Gastrocnemius medialis (tissue), 4 donors: ENCODE results near the gene MARK2. TPM values are rescaled to one million over a fixed set of nuclear protein-coding genes. Genes with fewer than 3 reads are reported as not detected.

Experiments
- ATAC-seq, 2 donors: fragments of 150-250 bp; one replicate each; pipeline ENCODE4 v1.9.1; 2016
- DNase-seq, 2 donors: peaks; one replicate each; pipeline ENCODE4 v3.0.0-alpha.2; 2019
- H3K27ac ChIP-seq, 4 donors: fragments of 200-600 bp; sonication (generic); 1 replicate in 1 of 4; 2 replicates in 3 of 4; pipeline ENCODE4 v1.5.1; 2016 to 2018; ENCODE audit warnings: mild to moderate bottlenecking in 2 of 4, moderate library complexity in 1 of 4
- H3K27me3 ChIP-seq, 3 donors: fragments of 200-600 bp; sonication (generic) in 2 of 3; 1 replicate in 1 of 3; 2 replicates in 2 of 3; pipeline versions ENCODE4 v1.5.1 to v1.6.0; 2016 to 2019; ENCODE audit warnings: mild to moderate bottlenecking in 1 of 3, moderate library complexity in 1 of 3
- H3K36me3 ChIP-seq, 2 donors: fragments of 200-600 bp; sonication (generic) in 1 of 2; one replicate each; pipeline ENCODE4 v1.5.1; 2017 to 2018
- H3K4me1 ChIP-seq, 2 donors: fragments of 200-600 bp; sonication (generic) in 1 of 2; one replicate each; pipeline ENCODE4 v1.5.1; 2016 to 2017; ENCODE audit warnings: mild to moderate bottlenecking in 2 of 2
- H3K4me3 ChIP-seq, 4 donors: fragments of 200-600 bp; sonication (generic) in 3 of 4; 1 replicate in 1 of 4; 2 replicates in 3 of 4; pipeline ENCODE4 v1.5.1; 2016 to 2019; ENCODE audit warnings: mild to moderate bottlenecking in 2 of 4
- H3K9me3 ChIP-seq, 3 donors: fragments of 200-600 bp; sonication (generic) in 2 of 3; 1 replicate in 1 of 3; 2 replicates in 2 of 3; pipeline ENCODE4 v1.5.1; 2016 to 2019
- CTCF ChIP-seq, 5 experiments: fragments of 450-650 bp in 3 of 5; fragments of 200-600 bp in 2 of 5; sonication (generic) in 2 of 5; IDR thresholded peaks in 4 of 5; conservative IDR thresholded peaks in 1 of 5; 1 replicate in 4 of 5; 2 replicates in 1 of 5; pipeline ENCODE4 v1.5.1; 2016 to 2019; ENCODE audit warnings: antibody characterized with exemption in 5 of 5, mild to moderate bottlenecking in 3 of 5, moderate library complexity in 3 of 5
- POLR2A ChIP-seq, 2 donors: fragments of 450-650 bp; IDR thresholded peaks; one replicate each; pipeline ENCODE4 v1.6.1; 2017; ENCODE audit warnings: antibody characterized with exemption in 2 of 2, mild to moderate bottlenecking in 2 of 2, moderate library complexity in 2 of 2
- in situ Hi-C, 4 donors: fragments of 200-750 bp; cut with MboI; loops; one replicate each; pipeline versions ENCODE4 v1.15.0 to v1.8.0; 2017; ENCODE audit warnings: low sequenced_read_pairs in 4 of 4
- intact Hi-C: fragments of 100-400 bp; cut with DNase I; formaldehyde crosslinking; loops from one replicate; pipeline ENCODE4 v1.15.1; 2023; ENCODE audit warnings: low total_unique reads
- total RNA-seq, 4 donors: library from RNA; depleted of rRNA; stranded (reverse); fragments of >200 nt; gene quantifications; one replicate each; pipeline versions ENCODE4 v1.1.0 to v1.2.3, GENCODE V29; 2016

The MARK2 gene
- total RNA-seq, 4 donors from 2014 or later: 17.8 to 37.2 (median 30.3) TPM

- no peak for ATAC-seq
- peaks cover 0 to 23% of the 10 kb centered on the region in 2 donors for H3K36me3 ChIP-seq
- H3K4me3 ChIP-seq: no peak overlapping the region
- intact Hi-C loops (no loop called here), in situ Hi-C loops (no loop called here)
- TF ChIP-seq POLR2A (IDR thresholded peaks at IDR 0.05) (no peak), CTCF (IDR thresholded peaks at IDR 0.05 in 4 of 5, conservative IDR thresholded peaks at IDR 0.05 in 1 of 5) (no peak)
- H3K4me1 ChIP-seq: peaks cover 13 to 19% of the 10 kb centered on the region in 2 donors
- DNase-seq: no peak
- no peaks in the 10 kb centered on the region for H3K9me3 ChIP-seq
- H3K27ac ChIP-seq: no peak overlapping the region
- no peaks in the 10 kb centered on the region for H3K27me3 ChIP-seq
These were observed 73.8 kb downstream of the MARK2 start for GRCh38 chr11:63912678-63913077.

GRCh38 chr11:63913866-63914830 is 75.2 kb downstream of the MARK2 start:
- no peak for DNase-seq
- intact Hi-C loops (no loop called here), in situ Hi-C loops (no loop called here)
- H3K4me1 ChIP-seq: peaks cover 25 to 33% of the 10 kb centered on the region in 2 donors
- H3K4me3 ChIP-seq: no peak overlapping the region
- no peaks in the 10 kb centered on the region for H3K9me3 ChIP-seq
- peaks cover 0 to 10% of the 10 kb centered on the region in 2 donors for H3K36me3 ChIP-seq
- no peak overlapping the region for H3K27ac ChIP-seq
- TF ChIP-seq POLR2A (IDR thresholded peaks at IDR 0.05) (no peak), CTCF (IDR thresholded peaks at IDR 0.05 in 4 of 5, conservative IDR thresholded peaks at IDR 0.05 in 1 of 5) (no peak)
- no peak for ATAC-seq
- H3K27me3 ChIP-seq: no peaks in the 10 kb centered on the region

- Histone ChIP-seq H3K9me3 (no peaks in the 10 kb centered on the region), H3K4me3 (no peak overlapping the region), H3K4me1 (peaks cover 28 to 39% of the 10 kb centered on the region in 2 donors), H3K27me3 (no peaks in the 10 kb centered on the region), H3K27ac (no peak overlapping the region), H3K36me3 (peaks cover 0 to under 1% of the 10 kb centered on the region in 2 donors)
- no peak for TF ChIP-seq POLR2A (IDR thresholded peaks at IDR 0.05)
- no peak for TF ChIP-seq CTCF (IDR thresholded peaks at IDR 0.05 in 4 of 5, conservative IDR thresholded peaks at IDR 0.05 in 1 of 5)
- intact Hi-C loops: loop anchor here (5.0 kb wide), 1 partner anchor 43 kb away; no protein-coding TSS in a partner anchor
- in situ Hi-C loops: no loop called here
- DNase-seq (no peak), ATAC-seq (no peak)
These were observed 76.2 kb downstream of the MARK2 start for GRCh38 chr11:63914896-63915691.

- Histone ChIP-seq H3K27ac (peak overlapping the region in 2 of 4 donors; percentile 23 to 57), H3K9me3 (no peaks in the 10 kb centered on the region), H3K36me3 (no peaks in the 10 kb centered on the region), H3K4me3 (peak overlapping the region; percentile 42 to 59 (median 50)), H3K4me1 (peaks cover 28 to 39% of the 10 kb centered on the region in 2 donors), H3K27me3 (no peaks in the 10 kb centered on the region)
- intact Hi-C loops: loop anchor here (5.0 kb wide), 1 partner anchor 44 kb away; no protein-coding TSS in a partner anchor
- ATAC-seq (peak in 1 of 2 donors; percentile 13), DNase-seq (peak in 1 of 2 donors; percentile 37)
- no peak for TF ChIP-seq POLR2A (IDR thresholded peaks at IDR 0.05)
- peak in 4 of 5 experiments; percentile 34 to 64 (median 51) for TF ChIP-seq CTCF (IDR thresholded peaks at IDR 0.05 in 4 of 5, conservative IDR thresholded peaks at IDR 0.05 in 1 of 5)
- in situ Hi-C loops: no loop called here
These were observed 77.3 kb downstream of the MARK2 start for GRCh38 chr11:63915961-63916836.
